HL-60 (cell line): ENCODE measurements around the gene SLC29A2.

Source experiments
- GABPA ChIP-seq: IDR thresholded peaks from 2 replicates; pipeline ENCODE4 v1.6.1; 2012; ENCODE audit warnings: low read depth
- POLR2AphosphoS5 ChIP-seq: IDR thresholded peaks from 2 replicates; pipeline ENCODE4 v1.6.1; 2012; ENCODE audit warnings: low read depth
- SPI1 ChIP-seq: IDR thresholded peaks from 2 replicates; pipeline ENCODE4 v1.6.1; 2012; ENCODE audit warnings: low read depth, mild to moderate bottlenecking, borderline replicate concordance
- TF ChIP-seq, protein P1 (sequence below): IDR thresholded peaks from one replicate; pipeline ENCODE4 v1.5.1; 2011; ENCODE audit warnings: low read length, control low read depth, inconsistent platforms; ENCODE audit not compliant: insufficient read depth
- TF ChIP-seq, protein P2 (sequence below): IDR thresholded peaks from 2 replicates; pipeline ENCODE4 v1.6.1; 2012; ENCODE audit warnings: low read depth; ENCODE audit not compliant: insufficient replicate concordance

DNA sequence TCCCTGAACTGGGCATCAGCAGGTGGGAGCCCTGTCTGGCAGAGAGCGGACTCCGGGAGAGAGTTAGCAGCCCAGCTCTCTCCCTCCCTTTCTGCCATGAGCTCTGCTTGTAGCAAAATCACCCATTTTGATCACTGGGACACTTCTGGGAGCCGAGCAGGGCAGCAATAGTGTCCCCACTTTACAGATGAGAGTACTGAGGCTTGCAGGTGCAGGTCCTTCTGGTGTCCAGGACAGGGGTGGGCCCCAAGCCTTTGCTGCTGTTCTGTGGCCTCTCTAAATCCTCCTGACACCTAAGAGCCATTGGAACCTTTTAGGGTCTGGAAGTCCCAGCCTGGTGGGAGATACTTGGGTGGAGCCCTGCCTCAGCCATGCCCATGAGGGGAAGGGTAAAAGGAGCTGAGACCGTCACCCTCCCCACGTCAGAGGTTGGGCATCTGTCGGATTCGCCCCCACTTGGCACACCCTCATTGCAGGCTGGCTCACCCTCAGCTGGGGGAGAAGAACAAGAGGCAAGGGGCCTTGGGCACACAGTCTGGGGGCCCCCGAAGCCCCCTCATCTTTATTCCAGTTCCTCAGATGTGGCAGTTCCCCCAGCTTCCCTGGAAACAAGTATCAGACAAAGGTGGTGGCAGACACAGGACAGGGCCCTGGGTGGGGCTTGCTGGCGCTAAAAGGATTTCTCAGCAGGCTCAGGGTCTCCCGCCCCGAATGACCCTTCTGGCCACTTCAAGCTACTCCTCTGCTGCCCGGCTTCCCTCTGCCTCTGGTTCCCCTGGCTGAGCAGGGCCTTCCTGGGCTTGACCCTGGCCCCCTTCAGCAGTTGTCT lies 39.8 kb downstream of the SLC29A2 start:
- TF ChIP-seq, protein P1, sequence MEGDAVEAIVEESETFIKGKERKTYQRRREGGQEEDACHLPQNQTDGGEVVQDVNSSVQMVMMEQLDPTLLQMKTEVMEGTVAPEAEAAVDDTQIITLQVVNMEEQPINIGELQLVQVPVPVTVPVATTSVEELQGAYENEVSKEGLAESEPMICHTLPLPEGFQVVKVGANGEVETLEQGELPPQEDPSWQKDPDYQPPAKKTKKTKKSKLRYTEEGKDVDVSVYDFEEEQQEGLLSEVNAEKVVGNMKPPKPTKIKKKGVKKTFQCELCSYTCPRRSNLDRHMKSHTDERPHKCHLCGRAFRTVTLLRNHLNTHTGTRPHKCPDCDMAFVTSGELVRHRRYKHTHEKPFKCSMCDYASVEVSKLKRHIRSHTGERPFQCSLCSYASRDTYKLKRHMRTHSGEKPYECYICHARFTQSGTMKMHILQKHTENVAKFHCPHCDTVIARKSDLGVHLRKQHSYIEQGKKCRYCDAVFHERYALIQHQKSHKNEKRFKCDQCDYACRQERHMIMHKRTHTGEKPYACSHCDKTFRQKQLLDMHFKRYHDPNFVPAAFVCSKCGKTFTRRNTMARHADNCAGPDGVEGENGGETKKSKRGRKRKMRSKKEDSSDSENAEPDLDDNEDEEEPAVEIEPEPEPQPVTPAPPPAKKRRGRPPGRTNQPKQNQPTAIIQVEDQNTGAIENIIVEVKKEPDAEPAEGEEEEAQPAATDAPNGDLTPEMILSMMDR: no peak
- no peak for TF ChIP-seq POLR2AphosphoS5
- TF ChIP-seq GABPA: no peak
- TF ChIP-seq, protein P2, sequence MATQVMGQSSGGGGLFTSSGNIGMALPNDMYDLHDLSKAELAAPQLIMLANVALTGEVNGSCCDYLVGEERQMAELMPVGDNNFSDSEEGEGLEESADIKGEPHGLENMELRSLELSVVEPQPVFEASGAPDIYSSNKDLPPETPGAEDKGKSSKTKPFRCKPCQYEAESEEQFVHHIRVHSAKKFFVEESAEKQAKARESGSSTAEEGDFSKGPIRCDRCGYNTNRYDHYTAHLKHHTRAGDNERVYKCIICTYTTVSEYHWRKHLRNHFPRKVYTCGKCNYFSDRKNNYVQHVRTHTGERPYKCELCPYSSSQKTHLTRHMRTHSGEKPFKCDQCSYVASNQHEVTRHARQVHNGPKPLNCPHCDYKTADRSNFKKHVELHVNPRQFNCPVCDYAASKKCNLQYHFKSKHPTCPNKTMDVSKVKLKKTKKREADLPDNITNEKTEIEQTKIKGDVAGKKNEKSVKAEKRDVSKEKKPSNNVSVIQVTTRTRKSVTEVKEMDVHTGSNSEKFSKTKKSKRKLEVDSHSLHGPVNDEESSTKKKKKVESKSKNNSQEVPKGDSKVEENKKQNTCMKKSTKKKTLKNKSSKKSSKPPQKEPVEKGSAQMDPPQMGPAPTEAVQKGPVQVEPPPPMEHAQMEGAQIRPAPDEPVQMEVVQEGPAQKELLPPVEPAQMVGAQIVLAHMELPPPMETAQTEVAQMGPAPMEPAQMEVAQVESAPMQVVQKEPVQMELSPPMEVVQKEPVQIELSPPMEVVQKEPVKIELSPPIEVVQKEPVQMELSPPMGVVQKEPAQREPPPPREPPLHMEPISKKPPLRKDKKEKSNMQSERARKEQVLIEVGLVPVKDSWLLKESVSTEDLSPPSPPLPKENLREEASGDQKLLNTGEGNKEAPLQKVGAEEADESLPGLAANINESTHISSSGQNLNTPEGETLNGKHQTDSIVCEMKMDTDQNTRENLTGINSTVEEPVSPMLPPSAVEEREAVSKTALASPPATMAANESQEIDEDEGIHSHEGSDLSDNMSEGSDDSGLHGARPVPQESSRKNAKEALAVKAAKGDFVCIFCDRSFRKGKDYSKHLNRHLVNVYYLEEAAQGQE: no peak
- TF ChIP-seq SPI1: no peak
